NCI-H187 (cell line): ENCODE results near the gene FAR2.
"Not testable (repeated sequence)": the region's sequence is repeated elsewhere in the genome, so short reads cannot be mapped to it uniquely, and the experiment has no call there.

Source experiments
- DNase-seq, 2 experiments: peaks; one replicate each; lab custom pipeline; 2025; lab: John Stamatoyannopoulos, UW

The FAR2 gene

GRCh38 chr12:29148911-29149690, at the start of gene FAR2:
TSS of gene FAR2 (plus strand) at chr12:29149278. CDS start at chr12:29270450, 121,172 bp downstream.
- peak in 1 of 2 experiments; percentile 10 for DNase-seq

- DNase-seq = no peak
These were observed 46.3 kb upstream of the FAR2 start for GRCh38 chr12:29102741-29103140.

GRCh38 chr12:29103539-29103974, 45.5 kb upstream of the FAR2 start:
- DNase-seq = no peak

GRCh38 chr12:29104516-29104915, 44.6 kb upstream of the FAR2 start:
- DNase-seq = no peak

GRCh38 chr12:29110506-29111442, 38.3 kb upstream of the FAR2 start:
- DNase-seq = no peak

GRCh38 chr12:29113101-29113500, 36.0 kb upstream of the FAR2 start:
- no peak for DNase-seq

- no peak for DNase-seq
These were observed 32.7 kb upstream of the FAR2 start for GRCh38 chr12:29116414-29116813.

GRCh38 chr12:29131539-29131938, 17.5 kb upstream of the FAR2 start:
- DNase-seq = no peak

GRCh38 chr12:29132316-29132715, 16.8 kb upstream of the FAR2 start:
- DNase-seq = no peak

GRCh38 chr12:29133181-29133580, 15.9 kb upstream of the FAR2 start:
- DNase-seq = no peak

- no peak for DNase-seq
These were observed 15.4 kb upstream of the FAR2 start for GRCh38 chr12:29133680-29134079.

GRCh38 chr12:29138256-29138655, 10.8 kb upstream of the FAR2 start:
- DNase-seq = not testable (repeated sequence)

- DNase-seq = not testable (repeated sequence)
These were observed 10.2 kb upstream of the FAR2 start for GRCh38 chr12:29138855-29139254.

GRCh38 chr12:29145372-29146170, 3.5 kb upstream of the FAR2 start:
- DNase-seq = no peak

GRCh38 chr12:29146196-29146595, 2.9 kb upstream of the FAR2 start:
- DNase-seq = no peak

- DNase-seq = no peak
These were observed 1.1 kb upstream of the FAR2 start for GRCh38 chr12:29147731-29148595.

- DNase-seq = peak in 1 of 2 experiments; percentile 20
These were observed 525 bp upstream of the FAR2 start for GRCh38 chr12:29148596-29148910.

- peak in 1 of 2 experiments; percentile 3 for DNase-seq
These were observed 708 bp downstream of the FAR2 start for GRCh38 chr12:29149691-29150281.

- DNase-seq = peak in 1 of 2 experiments; percentile 58
These were observed 1.4 kb downstream of the FAR2 start for GRCh38 chr12:29150462-29150861.

- DNase-seq = no peak
These were observed 3.3 kb downstream of the FAR2 start for GRCh38 chr12:29152223-29152868.
